ENCODE data around the gene ADGRG3. TPM values are rescaled to one million over a fixed set of nuclear protein-coding genes. Genes with fewer than 3 reads are reported as not detected.

The ADGRG3 gene
- total and polyA plus RNA-seq, 2 of the 8 experiments (the other 6 are each of a cell fraction or from before 2014, with no cell fraction given) = 0.28 to 0.98 TPM

GRCh38 chr16:57672416-57672815 lies 4.3 kb downstream of the ADGRG3 start:
- Histone ChIP-seq H2BK20ac (ENCODE audit: low read length) (no peak overlapping the region), H4K8ac (ENCODE audit: extremely low read depth, insufficient read depth, low read length) (no peak overlapping the region), H2BK5ac (ENCODE audit: low read depth, low read length) (no peak overlapping the region), H2AK5ac (ENCODE audit: low read depth, low read length) (no peak overlapping the region), H3K27me3 (replicated peaks in 1 of 4; ENCODE audit: control insufficient read depth in 3 of 4, extremely low read depth in 1 of 4, insufficient read depth in 3 of 4, low read length in 3 of 4) (no peaks in the 10 kb centered on the region; a peak in 1 of 7 replicates), H3K56ac (replicated peaks; ENCODE audit: insufficient read length, low read depth, low read length) (no peak overlapping the region), H4K20me1 (replicated peaks in 1 of 2; ENCODE audit: control insufficient read depth in 1 of 2, insufficient read depth in 2 of 2, low read length in 2 of 2) (no peaks in the 10 kb centered on the region), H2BK15ac (ENCODE audit: low read length) (no peak overlapping the region), H3K9me3 (ENCODE audit: insufficient read depth in 2 of 2, low read depth in 1 of 2, low read length in 1 of 2) (no peaks in the 10 kb centered on the region), H3K36me3 (ENCODE audit: control insufficient read depth in 2 of 4, insufficient read depth in 4 of 4, low read length in 3 of 4) (no peaks in the 10 kb centered on the region), H3K18ac (ENCODE audit: extremely low read depth, low read length) (no peak overlapping the region), H3K27ac (ENCODE audit: low read depth, low read length) (no peak overlapping the region), H3K23ac (ENCODE audit: insufficient read length) (no peak overlapping the region), H3K4me2 (ENCODE audit: insufficient read depth in 1 of 2, low read depth in 2 of 2, low read length in 2 of 2) (no peak overlapping the region), H3K14ac (ENCODE audit: insufficient read length) (no peak overlapping the region), H3K4me1 (replicated peaks in 1 of 4; ENCODE audit: control insufficient read depth in 3 of 4, insufficient read depth in 4 of 4, low read length in 3 of 4) (peaks cover 0 to 9% (median 5%) of the 10 kb centered on the region in 4 experiments), H4K91ac (replicated peaks; ENCODE audit: insufficient read length, low read length) (no peak overlapping the region), H3K23me2 (ENCODE audit: low read depth, low read length) (no peaks in the 10 kb centered on the region), H2BK120ac (replicated peaks; ENCODE audit: low read depth, low read length) (no peak overlapping the region), H3K4me3 (ENCODE audit: extremely low read depth in 1 of 4, insufficient read depth in 2 of 4, low read depth in 3 of 4, low read length in 4 of 4) (no peak overlapping the region), H3K4ac (replicated peaks; ENCODE audit: insufficient read length, low read depth, low read length) (no peak overlapping the region), H2BK12ac (ENCODE audit: low read depth, low read length) (no peak overlapping the region), H4K5ac (ENCODE audit: insufficient read length, low read depth, low read length) (no peak overlapping the region), H3K9ac (replicated peaks in 1 of 4; ENCODE audit: extremely low read depth in 1 of 4, low read depth in 3 of 4, low read length in 3 of 4) (no peak overlapping the region), H3K79me2 (ENCODE audit: control insufficient read depth in 1 of 2, insufficient read depth in 2 of 2, low read length in 2 of 2) (no peaks in the 10 kb centered on the region), H2AFZ (ENCODE audit: low read length) (no peak overlapping the region), H3K79me1 (ENCODE audit: low read depth, low read length) (no peaks in the 10 kb centered on the region)
- POLR2A ChIA-PET (ENCODE audit: partially characterized antibody) = no interaction called here
- CTCF ChIA-PET (ENCODE audit: partially characterized antibody) = interaction anchor here (0.6 to 6.7 kb wide), 11 partner anchors 8 to 138 kb away, joined by 3 to 34 read pairs (median 5); partner anchors contain the start of gene KATNB1
- no peak for DNase-seq (ENCODE audit: low read depth in 1 of 2, low spot score in 2 of 2)
- no peak for FAIRE-seq
- 89% methylated on average over 3 of the region's 3 CpGs; no CpG with 5 or more reads in 1 of the 2 experiments for WGBS, 2 experiments (ENCODE audit: extremely low coverage in 1 of 2, insufficient coverage in 1 of 2, insufficient read length in 1 of 2, insufficient replicate concordance in 2 of 2, low coverage in 1 of 2, low lambda C conversion rate in 2 of 2, missing lambda C conversion rate in 1 of 2)
- TF ChIP-seq SRF (IDR thresholded peaks at IDR 0.05; ENCODE audit: low read depth, low read length) (no peak), TAF1 (IDR thresholded peaks at IDR 0.05; ENCODE audit: low read depth, low read length) (no peak), RXRA (IDR thresholded peaks at IDR 0.05; ENCODE audit: insufficient read depth, low read depth, low read length) (no peak), CEBPB (IDR thresholded peaks at IDR 0.05; ENCODE audit: low read depth, low read length) (no peak), KDM5A (IDR thresholded peaks at IDR 0.05; ENCODE audit: low read length) (no peak), CTCF (IDR thresholded peaks at IDR 0.05; ENCODE audit: control extremely low read depth in 1 of 3, insufficient read depth in 1 of 3, low read depth in 1 of 3, low read length in 3 of 3) (no peak), CREB1 (IDR thresholded peaks at IDR 0.05) (no peak), POLR2AphosphoS5 (IDR thresholded peaks at IDR 0.05; ENCODE audit: low read depth, low read length) (no peak), E2F6 (IDR thresholded peaks at IDR 0.05) (no peak), RAD21 (IDR thresholded peaks at IDR 0.05 in 1 of 2, conservative IDR thresholded peaks at IDR 0.05 in 1 of 2; ENCODE audit: low read depth in 2 of 2, low read length in 2 of 2) (no peak), POU5F1 (IDR thresholded peaks at IDR 0.05; ENCODE audit: low read depth, low read length) (no peak)
